GM12875 (cell line): ENCODE data around the gene SECTM1.

Experiments used
- H3K4me3 ChIP-seq: one replicate; pipeline ENCODE4 v1.5.1; 2011; ENCODE audit warnings: low read depth, low read length, control low read depth
- CTCF ChIP-seq: IDR thresholded peaks from 2 replicates; pipeline ENCODE4 v1.5.1; 2011; ENCODE audit warnings: low read depth, mild to moderate bottlenecking, control low read depth, inconsistent platforms, low read length, moderate library complexity, borderline replicate concordance; ENCODE audit not compliant: insufficient read depth

The SECTM1 gene

GRCh38 chr17:82342361-82343079 lies 9.0 kb upstream of the SECTM1 start:
- TF ChIP-seq CTCF: no peak
- H3K4me3 ChIP-seq: no peak overlapping the region

- no peak overlapping the region for H3K4me3 ChIP-seq
- no peak for TF ChIP-seq CTCF
Measured at GRCh38 chr17:82339634-82340580, 6.3 kb upstream of the SECTM1 start.

- no peak overlapping the region for H3K4me3 ChIP-seq
Measured at GRCh38 chr17:82338858-82339633, 5.5 kb upstream of the SECTM1 start.

GRCh38 chr17:82334622-82335394 lies 1.2 kb upstream of the SECTM1 start:
- TF ChIP-seq CTCF: no peak
- no peak overlapping the region for H3K4me3 ChIP-seq

More at GRCh38 chr17:82338858-82339633, 5.5 kb upstream of the SECTM1 start:
- no peak for TF ChIP-seq CTCF

- no peak overlapping the region for H3K4me3 ChIP-seq
- no peak for TF ChIP-seq CTCF
Measured at GRCh38 chr17:82334204-82334621, 647 bp upstream of the SECTM1 start.

GRCh38 chr17:82332669-82333278 lies 792 bp downstream of the SECTM1 start:
- H3K4me3 ChIP-seq: no peak overlapping the region
- TF ChIP-seq CTCF: no peak
